ENCODE results near the gene TPSB2.
"Not testable (repeated sequence)": the region's sequence is repeated elsewhere in the genome, so short reads cannot be mapped to it uniquely, and the experiment has no call there.

TPSB2 gene

DNA sequence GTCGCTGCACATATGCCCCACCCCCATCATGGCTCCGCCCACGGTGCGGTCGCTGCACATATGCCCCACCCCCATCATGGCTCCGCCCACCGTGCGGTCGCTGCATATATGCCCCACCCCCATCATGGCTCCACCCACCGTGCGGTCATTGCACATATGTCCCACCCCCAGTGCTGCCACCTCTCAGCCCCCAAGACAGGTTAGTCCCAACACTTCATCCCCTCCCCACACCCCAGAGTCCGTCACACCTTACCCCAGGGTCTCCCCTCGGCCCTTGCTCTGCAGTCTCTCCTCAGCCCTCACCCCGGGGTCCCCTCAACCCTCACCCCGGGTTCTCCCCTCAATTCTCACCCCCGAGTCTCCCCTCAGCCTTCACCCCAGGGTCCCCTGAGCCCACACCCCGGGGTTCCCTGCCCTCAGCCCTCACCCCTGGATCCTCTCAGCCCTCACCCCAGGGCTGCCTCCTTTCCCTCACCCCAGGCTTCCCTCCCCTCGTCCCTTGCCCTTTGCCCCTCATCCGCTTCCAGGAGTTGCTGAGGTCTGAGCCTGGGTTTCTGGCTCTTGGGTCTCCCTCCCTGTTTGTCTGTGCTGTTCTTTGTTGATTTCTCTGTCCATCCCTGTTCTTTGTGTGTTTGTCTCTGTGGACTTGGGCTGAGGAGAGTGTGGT, 30.5 kb downstream of the TPSB2 start:
- no peak for DNase-seq

DNA sequence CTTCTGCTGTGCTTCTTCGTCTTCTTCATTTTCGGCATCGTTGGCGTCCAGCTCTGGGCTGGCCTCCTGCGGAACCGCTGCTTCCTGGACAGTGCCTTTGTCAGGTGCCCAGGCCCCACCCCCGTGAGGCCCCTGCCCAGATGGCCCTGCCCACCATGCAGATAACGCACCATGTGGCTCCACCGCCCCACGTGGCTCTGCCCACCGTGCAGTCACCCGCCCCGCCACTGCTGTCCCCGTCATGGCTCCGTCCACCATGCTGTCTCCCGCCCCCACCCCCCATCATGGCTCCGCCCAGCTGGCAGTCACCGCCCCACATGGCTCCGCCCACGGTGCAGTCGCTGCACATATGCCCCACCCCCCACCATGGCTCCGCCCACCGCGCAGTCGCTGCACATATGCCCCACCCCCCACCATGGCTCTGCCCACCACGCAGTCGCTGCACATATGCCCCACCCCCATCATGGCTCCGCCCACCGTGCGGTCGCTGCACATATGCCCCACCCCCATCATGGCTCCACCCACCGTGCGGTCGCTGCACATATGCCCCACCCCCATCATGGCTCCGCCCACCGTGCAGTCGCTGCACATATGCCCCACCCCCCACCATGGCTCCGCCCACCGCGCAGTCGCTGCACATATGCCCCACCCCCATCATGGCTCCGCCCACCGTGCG, 31.2 kb downstream of the TPSB2 start:
- not testable (repeated sequence) for DNase-seq

DNA sequence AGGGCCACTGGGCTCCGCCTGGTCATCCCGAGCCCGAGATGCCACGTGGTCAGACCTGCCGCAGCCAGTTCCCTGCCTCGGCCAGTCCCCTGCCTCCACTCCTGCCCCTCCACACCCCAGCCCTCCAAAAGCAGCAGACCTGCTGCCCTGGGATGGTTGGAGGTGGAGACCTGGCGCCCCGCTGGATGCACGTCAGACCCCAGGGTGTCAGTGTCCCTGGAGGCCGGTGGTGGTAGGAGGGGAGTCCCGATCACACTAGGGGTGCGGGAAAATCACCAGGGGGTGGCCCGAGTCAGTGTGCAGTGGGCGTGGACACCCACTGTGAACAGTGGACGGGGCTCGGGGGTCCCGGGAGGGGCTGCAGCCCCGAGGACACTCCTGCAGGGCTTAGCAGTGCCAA, 31.8 kb downstream of the TPSB2 start:
- no peak for DNase-seq

DNA sequence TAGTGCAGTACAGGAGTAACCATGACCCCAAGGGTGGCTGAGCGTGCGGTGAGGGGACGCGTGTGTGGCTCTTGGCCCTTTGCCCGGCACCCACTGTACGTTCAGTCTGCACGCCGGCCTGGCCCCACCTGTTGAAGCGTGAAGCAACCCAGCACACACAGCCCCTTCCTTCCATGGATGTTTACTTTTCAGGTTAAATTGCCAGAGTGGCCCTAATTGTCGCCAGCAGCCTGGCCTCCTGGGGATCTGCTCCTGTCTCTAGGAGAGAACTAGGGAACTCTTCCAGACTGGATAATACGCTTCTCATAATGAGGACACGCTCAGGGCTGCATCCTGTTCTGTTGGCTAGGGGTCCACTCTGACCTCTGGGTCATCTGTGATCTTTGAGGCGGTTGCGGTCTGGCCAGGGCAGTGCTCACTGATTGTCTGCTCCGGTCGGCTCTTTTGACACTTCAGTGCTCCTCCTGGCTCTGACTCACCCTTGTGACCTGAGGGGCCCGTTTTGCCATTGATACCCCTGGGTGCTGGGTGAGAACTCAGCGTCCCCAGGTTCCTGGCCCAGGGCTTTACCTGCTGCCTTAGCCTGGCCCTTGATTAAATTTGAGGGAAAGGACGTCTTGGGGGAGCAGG, 32.6 kb downstream of the TPSB2 start:
- no peak for DNase-seq

DNA sequence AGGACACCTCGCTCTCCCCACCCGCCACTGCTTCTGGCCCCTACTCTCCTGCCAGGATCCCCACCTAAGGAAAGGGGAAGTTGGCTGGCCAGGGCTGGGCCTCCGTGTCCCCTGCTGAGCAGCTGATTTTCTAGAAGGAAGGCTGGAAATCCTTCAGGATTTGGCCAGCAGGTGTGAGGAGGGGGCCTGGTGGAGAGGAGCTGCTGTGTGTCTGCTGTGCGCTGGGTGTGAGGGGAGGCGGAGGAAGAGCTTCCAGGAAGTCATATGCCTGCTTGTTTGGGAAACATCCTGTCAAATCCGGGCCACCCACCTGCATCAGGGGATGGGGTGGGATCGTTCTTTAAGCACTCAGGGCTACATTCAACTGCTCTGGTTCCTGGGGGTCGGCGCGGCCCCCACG, 33.5 kb downstream of the TPSB2 start:
- DNase-seq = no peak

DNA sequence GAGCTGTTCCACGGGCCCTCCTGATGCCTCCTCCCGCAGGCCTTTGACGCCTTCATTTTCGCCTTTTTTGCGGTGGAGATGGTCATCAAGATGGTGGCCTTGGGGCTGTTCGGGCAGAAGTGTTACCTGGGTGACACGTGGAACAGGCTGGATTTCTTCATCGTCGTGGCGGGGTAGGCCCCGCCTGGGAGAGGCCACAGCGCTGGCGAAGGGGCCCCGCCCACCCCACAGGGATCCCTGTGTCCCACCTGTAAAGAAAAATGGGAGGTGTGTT, 34.7 kb downstream of the TPSB2 start:
- DNase-seq = no peak

DNA sequence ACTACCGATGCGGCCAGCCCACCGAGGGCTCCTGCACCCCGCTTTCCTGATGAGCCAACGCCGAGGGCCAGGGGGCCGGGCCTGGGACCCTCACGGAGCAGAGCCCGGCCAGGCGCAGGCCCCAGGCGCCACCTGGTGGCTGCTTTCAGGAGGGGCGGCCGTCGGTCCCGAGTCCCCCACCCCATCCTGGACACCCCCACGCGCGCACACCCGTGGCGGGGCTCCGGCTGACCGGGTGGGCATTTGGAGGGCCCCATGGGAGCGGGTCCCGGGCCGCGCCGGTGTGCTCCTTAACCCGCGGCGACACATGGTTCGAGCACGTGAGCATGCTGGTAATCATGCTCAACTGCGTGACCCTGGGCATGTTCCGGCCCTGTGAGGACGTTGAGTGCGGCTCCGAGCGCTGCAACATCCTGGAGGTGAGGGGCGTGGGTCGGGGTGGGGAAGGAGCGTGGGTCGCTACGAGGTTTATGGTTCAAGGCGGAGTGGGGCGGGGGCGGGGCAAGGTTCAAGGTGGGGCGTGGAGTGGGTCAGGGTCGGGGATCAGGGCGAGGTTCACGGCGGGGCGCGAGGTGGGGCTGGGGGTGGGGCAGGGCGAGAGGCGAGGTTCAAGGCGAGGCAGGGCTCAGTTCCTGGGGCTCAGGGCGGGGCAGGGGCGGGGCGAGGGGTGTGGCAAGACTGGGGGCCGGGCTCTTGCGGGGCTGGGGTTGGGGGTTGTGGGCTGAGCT, 35.2 kb downstream of the TPSB2 start:
- DNase-seq = peak in 2 of 3 donors; percentile 11 to 39

DNA sequence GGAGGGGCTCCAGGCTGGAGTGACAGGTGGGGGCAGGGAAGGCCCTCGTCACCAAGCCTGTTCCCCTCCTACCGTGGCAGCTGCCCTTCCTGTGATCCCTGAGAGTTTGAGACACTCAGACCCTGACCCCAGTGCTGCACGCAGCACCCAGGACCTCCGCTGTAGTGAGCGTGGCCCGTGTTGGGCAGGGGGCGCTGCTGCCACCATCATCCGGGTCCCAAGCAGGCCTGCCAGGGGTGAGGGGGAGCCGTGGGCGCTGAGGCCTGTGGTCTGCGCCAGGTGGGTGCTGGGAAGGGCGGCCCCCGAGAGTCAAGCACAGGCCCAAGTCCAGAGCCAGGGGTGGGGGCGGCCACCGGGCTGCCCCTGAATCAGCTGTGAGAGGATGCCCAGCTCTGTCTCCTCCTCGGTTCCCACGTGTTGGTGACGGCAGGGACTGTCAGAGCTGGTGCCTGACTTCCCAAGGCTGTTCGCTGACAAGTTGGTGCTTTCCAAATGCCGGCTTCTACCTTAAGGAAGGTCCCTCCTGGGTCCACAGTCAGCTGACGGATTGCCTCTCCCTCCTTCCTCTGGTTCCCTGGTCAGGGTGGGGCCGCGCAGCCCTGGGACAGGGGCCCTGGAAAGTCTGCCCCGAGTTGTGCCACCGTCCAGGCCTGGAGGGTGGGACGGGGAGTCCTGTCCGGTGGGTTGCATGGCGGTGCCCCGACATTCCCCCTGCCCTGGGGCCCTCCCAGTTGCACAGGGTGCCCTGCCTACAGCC, 36.0 kb downstream of the TPSB2 start:
- DNase-seq = no peak

DNA sequence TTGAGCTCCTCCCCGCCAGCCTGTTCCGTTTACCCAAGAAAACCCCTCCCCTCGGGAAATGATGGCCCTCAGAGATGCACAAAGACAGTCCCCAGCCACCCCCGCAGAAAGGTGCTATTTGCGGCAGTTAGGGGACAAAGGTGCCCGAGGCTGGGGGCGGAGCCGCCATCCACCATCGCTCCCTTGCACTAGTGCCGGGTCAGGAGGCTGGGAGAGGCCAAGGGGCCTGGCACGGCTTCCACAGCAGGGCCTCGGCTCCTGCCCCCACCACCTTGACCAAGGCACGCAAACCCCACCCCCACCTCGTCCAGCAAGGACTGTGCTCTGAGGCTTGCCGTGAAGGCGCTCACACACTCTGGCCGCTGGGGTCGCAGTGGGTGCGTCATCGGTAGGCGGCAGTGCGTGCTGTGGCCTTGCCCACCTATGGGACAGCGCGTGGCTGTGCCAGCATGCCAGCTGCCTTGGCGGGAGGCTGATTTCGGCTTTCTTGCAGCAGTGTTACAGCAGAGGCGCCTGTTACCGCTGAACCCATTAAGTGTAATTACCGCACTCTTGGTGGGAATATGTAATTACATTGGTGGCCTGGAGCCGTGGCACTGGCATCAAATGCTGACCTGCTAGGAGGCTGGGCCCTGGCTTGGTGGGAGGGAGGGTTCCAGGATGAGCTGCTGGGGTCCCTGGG, 36.7 kb downstream of the TPSB2 start:
- no peak for DNase-seq

DNA sequence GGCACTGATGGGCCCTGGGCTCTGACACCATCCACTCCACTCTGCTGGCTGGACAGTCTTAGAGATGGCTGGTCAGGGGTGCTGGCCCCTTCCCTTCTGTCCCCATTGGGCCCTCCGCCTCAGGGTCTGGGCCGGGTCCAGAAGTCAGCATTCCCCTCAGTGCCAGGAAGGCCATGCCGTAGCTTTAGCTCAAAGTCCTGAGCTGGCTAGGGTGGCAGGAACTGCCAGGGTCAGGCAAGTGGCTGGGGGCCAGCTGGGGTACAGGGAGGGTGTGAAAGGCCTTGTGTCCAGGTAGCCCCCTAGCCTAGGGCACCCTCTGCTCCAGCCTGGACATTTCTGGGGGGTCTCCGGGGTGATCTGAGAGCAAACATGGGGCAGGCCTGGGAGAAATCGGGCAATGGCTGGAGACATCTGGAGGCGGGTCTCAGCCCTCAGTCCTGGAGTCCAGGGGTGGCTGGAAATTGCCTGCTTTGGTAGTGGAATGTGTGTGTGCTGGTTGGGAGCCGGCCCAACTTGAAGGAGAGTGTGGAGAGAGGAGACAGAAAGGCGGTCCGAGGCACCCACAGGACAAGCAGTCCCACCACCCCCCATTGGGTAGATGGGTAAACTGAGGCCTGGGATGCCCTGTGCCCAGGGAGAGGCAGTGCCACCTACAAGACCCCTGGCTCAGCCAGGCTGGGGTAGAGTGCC, 37.5 kb downstream of the TPSB2 start:
- DNase-seq = no peak

DNA sequence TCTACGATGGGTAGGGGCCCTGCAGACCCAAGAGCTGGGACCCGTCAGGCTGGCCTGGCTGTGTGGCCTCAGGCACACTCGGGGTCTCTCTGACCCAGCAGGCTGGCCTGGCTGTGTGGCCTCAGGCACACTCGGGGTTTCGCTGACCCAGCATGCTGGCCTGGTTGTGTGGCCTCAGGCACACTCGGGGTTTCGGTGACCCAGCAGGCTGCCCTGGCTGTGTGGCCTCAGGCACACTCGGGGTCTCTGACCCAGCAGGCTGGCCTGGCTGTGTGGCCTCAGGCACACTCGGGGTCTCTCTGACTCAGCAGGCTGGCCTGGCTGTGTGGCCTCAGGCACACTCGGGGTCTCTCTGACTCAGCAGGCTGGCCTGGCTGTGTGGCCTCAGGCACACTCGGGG, 39.2 kb downstream of the TPSB2 start:
- not testable (repeated sequence) for DNase-seq

DNA sequence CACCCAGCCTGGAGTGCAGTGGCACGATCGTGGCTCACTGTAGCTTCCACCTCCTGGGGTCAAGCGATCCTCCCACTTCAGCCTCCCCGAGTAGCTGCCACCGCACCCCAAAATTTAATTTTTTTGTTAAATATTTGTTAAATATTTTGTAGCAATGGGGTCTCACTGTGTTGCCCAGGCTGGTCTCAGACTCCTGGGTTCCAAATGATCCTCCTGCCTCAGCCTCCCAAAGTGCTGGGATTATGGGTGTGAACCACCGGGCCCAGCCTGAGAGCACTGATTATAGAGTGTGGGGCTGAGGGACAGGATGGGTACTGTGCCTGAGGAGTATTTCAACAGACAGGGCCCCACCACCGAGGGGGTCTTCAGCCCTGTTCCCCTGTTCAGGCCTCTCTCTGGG, 40.5 kb downstream of the TPSB2 start:
- no peak for DNase-seq

DNA sequence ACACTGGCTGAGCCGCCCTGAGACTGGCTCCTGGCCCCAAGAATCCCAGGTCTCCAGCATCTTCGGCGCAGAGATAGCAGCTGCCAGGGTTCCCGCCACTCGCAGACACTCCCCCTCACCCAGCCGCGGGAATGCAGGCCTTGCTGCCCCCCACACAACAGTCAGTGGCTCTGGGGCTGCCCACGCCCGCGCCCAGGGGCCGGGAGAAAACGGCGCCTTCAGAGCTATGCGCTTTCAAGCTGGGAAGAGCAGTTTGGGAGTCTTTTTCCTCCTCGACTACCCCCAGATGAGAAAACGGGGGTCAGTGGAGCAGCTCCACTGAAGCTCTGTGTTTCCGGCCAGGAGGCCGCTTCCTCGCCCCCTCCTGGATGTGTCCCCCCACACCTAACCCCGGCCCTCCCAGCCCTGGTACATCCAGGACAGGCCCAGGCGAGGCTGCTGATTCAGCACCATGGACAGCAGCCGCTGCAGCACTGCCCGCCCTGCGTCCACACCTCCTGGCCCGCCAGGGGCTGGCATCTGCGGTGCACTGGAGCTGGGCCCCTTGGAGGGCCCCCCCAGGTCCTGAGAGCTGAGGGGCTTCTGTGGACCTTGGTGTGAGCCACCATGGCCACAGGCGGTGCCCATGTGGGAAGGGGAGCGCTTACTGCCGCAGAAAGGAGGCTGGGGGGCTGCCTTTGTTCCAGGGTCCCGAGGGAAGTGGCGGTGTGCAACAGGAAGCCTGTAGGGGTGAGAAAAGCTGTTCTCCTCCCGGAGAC, 41.4 kb downstream of the TPSB2 start:
- peak; percentile 46 to 74 (median 49) for DNase-seq

DNA sequence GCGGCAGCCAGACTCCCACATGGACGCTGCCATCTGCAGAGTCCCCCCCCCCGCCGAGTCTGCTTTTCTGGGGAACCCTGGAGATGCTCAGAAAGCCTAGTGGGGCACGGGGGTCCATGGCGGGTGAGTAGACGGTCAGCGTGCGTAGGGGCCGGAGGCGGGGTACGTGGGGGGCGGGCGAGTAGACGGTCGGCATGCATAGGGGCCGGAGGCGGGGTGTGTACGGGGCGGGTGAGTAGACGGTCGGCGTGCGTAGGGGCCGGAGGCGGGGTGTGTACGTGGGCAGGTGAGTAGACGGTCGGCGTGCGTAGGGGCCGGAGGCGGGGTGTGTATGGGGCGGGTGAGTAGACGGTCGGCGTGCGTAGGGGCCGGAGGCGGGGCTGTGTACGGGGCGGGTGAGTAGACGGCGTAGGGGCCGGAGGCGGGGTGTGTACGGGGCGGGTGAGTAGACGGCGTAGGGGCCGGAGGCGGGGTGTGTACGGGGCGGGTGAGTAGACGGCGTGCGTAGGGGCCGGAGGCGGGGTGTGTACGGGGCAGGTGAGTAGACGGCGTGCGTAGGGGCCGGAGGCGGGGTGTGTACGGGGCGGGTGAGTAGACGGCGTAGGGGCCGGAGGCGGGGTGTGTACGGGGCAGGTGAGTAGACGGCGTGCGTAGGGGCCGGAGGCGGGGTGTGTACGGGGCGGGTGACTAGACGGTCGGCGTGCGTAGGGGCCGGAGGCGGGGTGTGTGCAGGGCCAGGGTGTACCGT, 44.4 kb downstream of the TPSB2 start:
- DNase-seq = not testable (repeated sequence)

DNA sequence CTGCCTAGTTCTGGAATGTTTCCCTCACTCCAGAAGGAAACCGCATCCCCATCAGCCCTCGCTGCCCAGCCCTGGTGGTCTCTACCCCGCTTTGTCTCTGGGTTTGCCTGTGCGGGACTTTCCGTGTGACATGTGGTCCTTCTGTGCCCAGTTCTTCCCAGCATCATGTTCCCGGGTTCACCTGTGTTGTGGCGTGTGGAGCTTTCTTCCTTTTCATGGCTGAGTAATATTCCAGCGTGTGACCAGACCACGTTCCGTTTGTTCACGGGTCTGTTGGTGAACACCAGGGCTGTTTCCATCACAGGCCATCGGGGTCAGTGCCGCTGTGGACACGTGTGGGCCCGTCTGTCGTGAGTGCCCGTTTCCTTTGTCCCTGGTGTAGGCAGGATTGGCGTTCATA, 45.0 kb downstream of the TPSB2 start:
- DNase-seq = no peak

DNA sequence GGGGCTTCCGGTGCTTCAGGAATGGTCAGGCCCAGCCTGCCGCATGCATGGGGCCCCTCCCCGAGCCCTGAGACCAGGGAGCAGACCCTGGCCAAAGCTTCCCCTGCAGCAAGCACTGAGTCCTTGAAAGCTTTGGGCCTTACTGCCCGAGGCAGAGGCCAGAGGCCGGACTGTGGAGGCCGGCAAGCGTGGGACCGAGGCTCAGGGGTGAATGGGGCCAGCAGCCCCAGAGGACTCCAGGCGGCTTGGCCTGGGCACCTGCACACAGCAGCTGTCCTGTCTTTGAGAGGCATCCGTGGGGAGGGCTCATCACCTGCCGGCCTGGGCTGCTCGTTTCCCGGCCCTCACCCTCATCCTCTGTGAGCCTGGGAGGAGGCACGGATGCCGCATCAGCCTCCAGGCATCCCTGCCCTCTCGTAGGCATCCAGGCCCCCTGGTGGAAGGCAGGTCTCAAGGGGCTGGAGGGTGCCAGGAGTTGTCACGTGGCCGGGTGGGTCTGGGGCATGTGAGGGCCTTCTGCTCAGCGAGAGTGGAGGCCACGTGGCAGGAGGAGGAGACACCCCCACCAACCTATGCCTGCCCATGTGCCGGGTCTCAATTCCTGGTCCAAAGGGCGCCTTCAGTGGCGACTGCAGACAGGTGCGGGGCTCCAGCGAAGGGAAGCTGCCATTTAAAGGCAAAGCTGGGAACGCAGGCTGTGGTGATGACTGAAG, 45.7 kb downstream of the TPSB2 start:
- no peak for DNase-seq

DNA sequence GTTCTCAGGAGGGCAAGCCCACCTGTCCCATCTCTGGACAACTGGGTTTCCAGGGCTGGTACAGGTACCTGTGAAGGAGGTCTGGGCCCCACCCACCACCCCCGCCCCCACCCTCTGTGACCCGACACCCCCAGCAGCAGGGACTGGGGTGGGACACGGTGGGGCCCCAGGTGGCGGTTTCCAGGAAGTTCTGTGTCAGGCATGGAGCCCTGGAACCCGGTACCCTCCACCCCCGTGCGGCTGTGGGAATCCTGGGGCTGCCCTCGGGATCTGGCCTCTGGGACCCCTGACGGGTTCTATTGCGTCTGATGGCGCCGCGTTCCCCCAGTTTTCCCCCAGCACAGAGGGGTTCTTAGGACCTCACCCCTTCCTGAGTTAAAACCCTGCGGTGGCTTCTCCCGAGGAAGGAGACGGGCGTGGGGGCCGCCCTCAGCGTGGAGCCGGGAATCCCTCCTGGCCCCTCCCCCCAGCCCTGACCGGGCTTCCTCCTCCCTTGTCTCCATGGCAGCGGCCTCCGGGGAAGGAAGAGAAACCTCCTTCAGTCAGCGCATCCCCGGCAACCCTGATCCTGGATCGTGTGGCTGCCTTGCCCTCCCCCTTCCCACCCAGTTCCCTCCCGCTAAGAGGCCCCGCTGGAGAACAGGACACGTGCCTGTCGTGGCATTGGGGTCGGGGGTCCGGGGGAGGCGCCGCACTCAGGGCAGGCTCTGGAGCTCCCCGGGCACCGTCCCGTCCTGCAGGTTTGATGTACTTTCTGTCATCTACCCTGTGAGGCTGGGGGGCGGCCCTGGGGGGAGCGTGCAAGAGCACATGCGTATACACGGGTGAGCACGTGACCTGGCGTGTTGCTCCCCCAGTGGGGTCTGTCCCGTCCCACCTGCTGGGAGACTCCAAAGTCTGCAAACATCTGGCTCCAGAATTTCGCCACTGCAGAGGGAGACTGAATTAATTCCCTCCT, 46.8 kb downstream of the TPSB2 start:
- DNase-seq = peak in 1 of 3 donors; percentile 6

DNA sequence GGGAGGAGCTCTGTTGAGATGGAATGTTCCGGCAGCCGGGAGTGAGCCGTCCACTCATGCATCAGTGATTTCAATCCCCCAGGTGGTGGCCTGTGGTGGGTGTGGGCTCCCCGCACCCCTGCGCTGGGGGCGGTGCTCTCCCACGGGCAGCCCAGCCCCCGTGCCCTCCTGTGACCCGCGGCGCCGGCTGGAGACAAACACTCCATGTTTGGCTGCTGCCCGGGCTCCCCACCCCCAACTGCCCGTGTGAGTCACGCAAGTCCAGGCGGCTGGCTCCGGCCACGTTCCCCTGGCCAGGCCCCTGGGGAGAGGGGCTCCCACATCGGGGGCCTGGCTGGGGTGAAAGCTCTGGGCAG, 47.7 kb downstream of the TPSB2 start:
- no peak for DNase-seq
